T-helper 2 cell treated with Interferon-gamma antibody and Interleukin-4, amounts not matched to agents 5 μg/mL and 100 μg/mL, for 36 hours (primary cell): ENCODE measurements around the gene ARFGAP3.
"Not testable (repeated sequence)": the region's sequence is repeated elsewhere in the genome, so short reads cannot be mapped to it uniquely, and the experiment has no call there.

Source experiments
- DNase-seq: peaks from one replicate; pipeline ENCODE4 v3.0.0; 2021; ENCODE audit warnings: low spot score
- H3K27ac Mint-ChIP-seq: one replicate; pipeline ENCODE4 v1.8.0; 2021; ENCODE audit warnings: mild to moderate bottlenecking, mixed read lengths
- H3K27me3 Mint-ChIP-seq: one replicate; pipeline ENCODE4 v1.8.0; 2021; ENCODE audit warnings: low read depth, mixed read lengths
- H3K36me3 Mint-ChIP-seq: one replicate; pipeline ENCODE4 v1.8.0; 2021; ENCODE audit warnings: low read depth, mixed read lengths
- H3K4me1 Mint-ChIP-seq: one replicate; pipeline ENCODE4 v1.8.0; 2021; ENCODE audit warnings: low read depth, mixed read lengths
- H3K4me3 Mint-ChIP-seq: one replicate; pipeline ENCODE4 v1.8.0; 2022; ENCODE audit warnings: mild to moderate bottlenecking, moderate library complexity, mixed read lengths
- H3K9me3 Mint-ChIP-seq: one replicate; pipeline ENCODE4 v1.8.0; 2021; ENCODE audit warnings: mixed read lengths

ARFGAP3 gene

DNA sequence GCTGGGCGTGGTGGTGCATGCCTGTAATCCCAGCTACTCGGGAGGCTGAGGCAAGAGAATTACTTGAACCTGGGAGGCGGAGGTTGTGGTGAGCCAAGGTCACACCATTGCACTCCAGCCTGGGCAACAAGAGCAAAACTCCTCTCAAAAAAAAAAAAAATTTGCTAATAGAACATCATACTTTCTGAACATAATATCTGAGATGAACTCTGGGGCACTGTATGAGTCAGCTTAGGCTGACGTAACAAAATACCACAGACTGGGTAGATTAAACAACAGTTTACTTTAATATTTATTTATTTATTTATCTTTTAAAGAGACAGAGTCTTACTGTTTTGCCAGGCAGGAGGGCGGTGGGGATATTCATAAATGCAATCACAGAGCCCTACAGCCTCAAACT is 101.5 kb downstream of the ARFGAP3 start:
- H3K4me1 Mint-ChIP-seq, H3K27ac Mint-ChIP-seq, H3K9me3 Mint-ChIP-seq, H3K27me3 Mint-ChIP-seq, H3K36me3 Mint-ChIP-seq, H3K4me3 Mint-ChIP-seq, DNase-seq: not testable (repeated sequence)

- not testable (repeated sequence) for H3K36me3 Mint-ChIP-seq, H3K4me3 Mint-ChIP-seq, H3K27me3 Mint-ChIP-seq, H3K9me3 Mint-ChIP-seq, H3K27ac Mint-ChIP-seq, DNase-seq, H3K4me1 Mint-ChIP-seq
These were observed 102.0 kb downstream of the ARFGAP3 start for GRCh38 chr22:42755121-42755520.

GRCh38 chr22:42754658-42755057 is 102.4 kb downstream of the ARFGAP3 start:
- Mint-ChIP-seq H3K27me3 (no peaks in the 10 kb centered on the region), H3K27ac (no peak overlapping the region), H3K4me1 (no peaks in the 10 kb centered on the region), H3K9me3 (no peaks in the 10 kb centered on the region), H3K36me3 (no peaks in the 10 kb centered on the region), H3K4me3 (no peak overlapping the region)
- DNase-seq = no peak

- DNase-seq = no peak
- Mint-ChIP-seq H3K36me3 (no peaks in the 10 kb centered on the region), H3K9me3 (no peaks in the 10 kb centered on the region), H3K27me3 (no peaks in the 10 kb centered on the region), H3K4me3 (no peak overlapping the region), H3K4me1 (no peaks in the 10 kb centered on the region), H3K27ac (no peak overlapping the region)
These were observed 104.2 kb downstream of the ARFGAP3 start for GRCh38 chr22:42752912-42753311.

- Mint-ChIP-seq H3K9me3 (no peaks in the 10 kb centered on the region), H3K27ac (no peak overlapping the region)
These were observed 104.8 kb downstream of the ARFGAP3 start for GRCh38 chr22:42752230-42752746.

DNA sequence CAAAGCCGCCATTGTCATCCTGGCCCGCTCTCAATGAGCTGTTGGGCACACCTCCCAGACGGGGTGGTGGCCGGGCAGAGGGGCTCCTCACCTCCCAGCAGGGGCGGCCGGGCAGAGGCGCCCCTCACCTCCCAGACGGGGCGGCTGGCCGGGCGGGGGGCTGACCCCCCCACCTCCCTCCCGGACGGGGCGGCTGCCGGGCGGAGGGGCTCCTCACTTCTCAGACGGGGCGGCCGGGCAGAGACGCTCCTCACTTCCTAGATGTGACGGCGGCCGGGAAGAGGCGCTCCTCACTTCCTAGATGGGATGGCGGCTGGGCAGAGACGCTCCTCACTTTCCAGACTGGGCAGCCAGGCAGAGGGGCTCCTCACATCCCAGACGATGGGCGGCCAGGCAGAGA is 106.7 kb downstream of the ARFGAP3 start:
- H3K4me3 Mint-ChIP-seq, H3K9me3 Mint-ChIP-seq, DNase-seq, H3K27ac Mint-ChIP-seq, H3K4me1 Mint-ChIP-seq, H3K27me3 Mint-ChIP-seq, H3K36me3 Mint-ChIP-seq: not testable (repeated sequence)

More at GRCh38 chr22:42752230-42752746, 104.8 kb downstream of the ARFGAP3 start:
- Mint-ChIP-seq H3K36me3 (no peaks in the 10 kb centered on the region), H3K4me3 (no peak overlapping the region), H3K27me3 (no peaks in the 10 kb centered on the region), H3K4me1 (no peaks in the 10 kb centered on the region)
- no peak for DNase-seq

DNA sequence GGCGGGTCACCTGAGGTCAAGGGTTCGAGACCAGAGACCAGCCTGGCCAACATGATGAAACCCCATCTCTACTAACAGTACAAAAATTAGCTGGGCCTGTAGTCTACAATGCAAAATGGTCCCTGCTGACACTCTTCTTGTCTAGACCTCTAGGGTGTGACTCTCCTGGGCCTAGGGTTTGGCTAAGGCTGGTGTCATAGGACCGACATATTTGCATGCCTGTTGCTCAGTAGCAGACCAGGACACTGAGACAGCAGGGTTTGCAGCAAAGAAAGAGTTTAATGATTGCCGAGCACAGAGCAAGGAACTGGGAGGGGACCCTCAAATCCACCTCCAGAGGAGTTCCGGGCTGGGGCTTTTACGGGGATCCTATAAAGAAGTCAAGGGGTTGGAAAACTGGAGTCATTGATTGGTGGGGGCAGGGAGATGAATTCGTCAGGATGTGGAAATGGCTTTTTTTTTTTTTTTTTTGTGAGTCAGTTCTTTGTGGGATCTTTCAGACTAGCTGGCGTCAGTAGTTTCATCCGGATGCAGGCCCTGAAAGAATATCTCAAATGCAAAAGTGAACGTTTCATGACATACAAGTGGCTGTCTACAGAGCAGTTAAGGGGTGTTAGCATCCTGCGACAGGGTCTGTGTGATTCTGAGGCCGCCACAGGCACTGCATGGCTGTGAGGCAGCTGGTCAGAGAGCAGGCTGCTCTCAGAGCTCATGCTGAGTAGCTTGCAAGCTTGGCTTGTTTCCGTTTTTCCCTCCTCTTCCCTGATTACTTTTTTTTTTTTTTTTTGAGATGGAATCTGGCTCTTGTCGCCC is 109.2 kb downstream of the ARFGAP3 start:
- Mint-ChIP-seq H3K27ac (no peak overlapping the region), H3K27me3 (no peaks in the 10 kb centered on the region), H3K9me3 (no peaks in the 10 kb centered on the region), H3K36me3 (no peaks in the 10 kb centered on the region), H3K4me1 (no peaks in the 10 kb centered on the region), H3K4me3 (no peak overlapping the region)
- DNase-seq = no peak
